Fibroblast of skin of left quadriceps (primary cell): ENCODE data around the gene FMC1.

ENCODE experiments used
- DNase-seq, 2 experiments: peaks; one replicate each; pipeline ENCODE4 v3.0.0-alpha.2; 2013; ENCODE audit warnings: low read depth in 2 of 2

The FMC1 gene

DNA sequence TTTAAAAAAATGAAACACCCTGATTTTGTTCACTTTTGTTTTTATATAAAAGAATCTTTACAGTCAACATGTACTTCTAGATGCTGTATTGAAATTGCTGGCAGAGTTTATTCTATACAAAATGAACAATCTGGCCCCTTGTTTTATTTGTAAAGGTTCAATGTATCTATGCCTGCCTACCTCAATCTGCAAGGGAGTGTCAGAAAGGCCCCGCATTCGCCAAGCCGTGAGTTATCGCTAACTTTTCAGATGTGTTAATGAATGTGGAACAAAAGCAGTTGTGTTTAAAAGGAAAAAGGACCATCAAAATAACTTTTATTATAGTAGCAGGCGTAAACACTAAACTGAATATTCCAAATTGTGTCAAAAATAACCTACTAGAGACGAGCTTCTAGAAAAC, 33.1 kb downstream of the FMC1 start:
- DNase-seq = no peak

DNA sequence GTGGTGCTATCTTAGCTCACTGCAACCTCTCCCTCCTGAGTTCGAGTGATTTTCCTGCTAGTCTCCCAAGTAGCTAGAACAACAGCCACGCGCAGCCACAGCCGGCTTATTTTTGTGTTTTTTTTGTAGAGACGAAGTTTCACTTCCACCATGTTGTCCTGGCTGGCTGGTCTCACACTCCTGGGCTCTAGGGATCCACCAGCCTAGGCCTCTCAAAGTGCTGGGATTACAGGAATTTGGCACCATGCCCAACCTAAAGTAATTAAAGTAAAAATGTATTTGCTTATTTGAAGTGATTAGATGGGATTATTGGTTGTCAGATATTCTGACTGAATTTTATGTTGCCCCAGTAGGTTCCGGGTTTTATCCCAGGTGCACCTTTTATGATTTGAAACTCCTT, 41.3 kb downstream of the FMC1 start:
- no peak for DNase-seq

GRCh38 chr7:139384611-139385010, 43.5 kb downstream of the FMC1 start:
- no peak for DNase-seq

DNA sequence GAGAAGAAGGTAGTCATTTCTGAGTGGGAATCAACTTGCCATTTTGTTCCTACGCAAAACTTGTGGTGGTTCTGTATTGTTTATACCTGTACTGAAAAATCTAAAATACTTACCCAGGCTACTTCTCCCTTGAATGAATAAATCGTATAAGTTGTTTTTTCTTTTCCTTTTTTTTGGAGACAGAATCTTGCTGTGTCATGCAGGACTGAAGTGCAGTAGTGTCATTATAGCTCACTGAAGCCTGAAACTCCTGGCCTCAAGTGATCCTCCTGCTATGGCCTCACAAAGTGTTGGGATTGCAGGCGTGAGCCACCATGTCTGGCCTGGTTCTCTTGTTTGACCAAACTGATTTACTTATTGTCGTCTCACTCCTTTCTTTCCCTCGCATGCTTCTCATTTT, 46.5 kb downstream of the FMC1 start:
- no peak for DNase-seq

GRCh38 chr7:139389091-139389490, 48.0 kb downstream of the FMC1 start:
- DNase-seq = no peak

DNA sequence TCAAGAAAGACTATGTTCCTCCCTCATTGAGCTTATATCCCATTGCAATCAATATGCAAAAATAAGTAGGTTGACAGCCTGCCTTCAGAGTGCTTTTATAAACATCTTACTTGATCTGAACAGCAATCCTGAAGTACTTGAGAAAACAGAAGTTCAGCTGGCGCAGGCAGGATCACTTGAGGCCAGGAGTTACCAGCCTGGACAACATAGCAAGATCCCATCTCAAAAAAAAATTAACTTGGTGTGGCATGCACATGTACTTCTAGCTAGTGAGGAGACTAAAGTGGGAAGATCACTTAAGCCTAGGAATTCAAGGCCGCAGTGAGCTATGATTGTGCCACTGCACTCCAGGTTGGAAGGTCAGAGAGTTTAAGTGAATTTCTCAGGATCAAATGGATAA, 48.6 kb downstream of the FMC1 start:
- no peak for DNase-seq

GRCh38 chr7:139393621-139394211, 52.6 kb downstream of the FMC1 start:
- DNase-seq = no peak

GRCh38 chr7:139394540-139394939, 53.4 kb downstream of the FMC1 start:
- no peak for DNase-seq
